Retinal pigment epithelial cell (primary cell): ENCODE measurements around the gene CTCFL.
"Not testable (repeated sequence)": the region's sequence is repeated elsewhere in the genome, so short reads cannot be mapped to it uniquely, and the experiment has no call there.

ENCODE experiments used
- DNase-seq: peaks from one replicate; pipeline ENCODE4 v3.0.0-alpha.2; 2010; ENCODE audit warnings: low read depth
- H3K4me3 ChIP-seq: 2 replicates; pipeline ENCODE4 v1.5.1; 2011; ENCODE audit warnings: mild to moderate bottlenecking, low read length, control low read depth, moderate library complexity
- CTCF ChIP-seq: conservative IDR thresholded peaks from 2 replicates; pipeline ENCODE4 v1.5.1; 2011; ENCODE audit warnings: low read depth, low read length, control low read depth, inconsistent platforms

The CTCFL gene

GRCh38 chr20:57473246-57474048, 51.5 kb downstream of the CTCFL start:
- H3K4me3 ChIP-seq = no peak overlapping the region
- no peak for TF ChIP-seq CTCF
- DNase-seq = no peak

GRCh38 chr20:57472474-57472873, 52.5 kb downstream of the CTCFL start:
- H3K4me3 ChIP-seq = not testable (repeated sequence)

GRCh38 chr20:57471496-57472372, 53.2 kb downstream of the CTCFL start:
- H3K4me3 ChIP-seq = no peak overlapping the region
- no peak for DNase-seq
- no peak for TF ChIP-seq CTCF

More at GRCh38 chr20:57472474-57472873, 52.5 kb downstream of the CTCFL start:
- DNase-seq = not testable (repeated sequence)

GRCh38 chr20:57470666-57471495, 54.1 kb downstream of the CTCFL start:
- no peak for TF ChIP-seq CTCF
- H3K4me3 ChIP-seq = no peak overlapping the region
- DNase-seq = no peak

- TF ChIP-seq CTCF = no peak
- H3K4me3 ChIP-seq = no peak overlapping the region
- DNase-seq = no peak
These were observed 54.8 kb downstream of the CTCFL start for GRCh38 chr20:57470212-57470522.

GRCh38 chr20:57469418-57470211, 55.3 kb downstream of the CTCFL start:
- no peak for DNase-seq
- H3K4me3 ChIP-seq = no peak overlapping the region
- TF ChIP-seq CTCF = no peak
